ENCODE data around the gene LIPC.
A peak's percentile ranks its signal among the peaks of the same experiment; 100 is the strongest.

Gene LIPC

DNA sequence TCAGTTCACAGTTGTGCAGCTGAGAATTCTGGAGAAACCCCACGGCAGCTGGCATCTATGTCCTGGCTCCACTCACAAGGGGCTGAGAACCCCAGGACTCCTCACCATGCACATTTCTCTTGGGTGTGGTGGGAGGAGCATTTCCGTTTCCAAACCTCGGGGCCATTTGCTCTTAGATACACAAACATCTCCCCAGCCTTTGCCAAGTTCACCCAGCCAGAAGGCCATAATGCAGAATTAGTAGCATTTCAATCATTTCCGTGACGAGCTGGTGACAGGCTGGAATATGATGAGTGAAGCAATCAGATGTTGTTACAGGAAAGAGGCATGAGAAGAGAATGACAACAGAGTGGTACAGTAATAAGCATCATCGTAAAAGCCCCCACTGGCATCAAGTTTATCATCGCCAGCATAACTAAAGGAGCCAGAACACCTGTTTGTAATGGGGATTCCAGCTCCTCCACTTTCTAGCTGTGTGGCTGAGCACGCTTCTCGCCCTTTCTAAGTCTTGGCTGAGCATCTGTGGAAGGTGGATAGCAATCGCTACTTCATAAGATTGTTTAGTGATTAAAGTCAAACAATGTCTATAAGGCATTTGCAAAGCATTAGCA is 82.0 kb downstream of the LIPC start:
- DNase-seq (ENCODE audit: insufficient read length): no peak
- FAIRE-seq: no peak
- TF ChIP-seq POLR2AphosphoS5 (IDR thresholded peaks at IDR 0.05; ENCODE audit: low read depth, low read length): no peak
- no peak for TF ChIP-seq POLR2A (IDR thresholded peaks at IDR 0.05; ENCODE audit: low read depth, low read length)
- TF ChIP-seq TAF1 (IDR thresholded peaks at IDR 0.05; ENCODE audit: borderline replicate concordance, low read depth, low read length): no peak

GRCh38 chr15:58515807-58516206 is 84.0 kb downstream of the LIPC start:
- FAIRE-seq (no peak), DNase-seq (ENCODE audit: insufficient read length) (no peak)
- no peak for TF ChIP-seq TAF1 (IDR thresholded peaks at IDR 0.05; ENCODE audit: borderline replicate concordance, low read depth, low read length)
- TF ChIP-seq POLR2A (IDR thresholded peaks at IDR 0.05; ENCODE audit: low read depth, low read length): no peak
- no peak for TF ChIP-seq POLR2AphosphoS5 (IDR thresholded peaks at IDR 0.05; ENCODE audit: low read depth, low read length)

- DNase-seq (ENCODE audit: insufficient read length) (no peak), FAIRE-seq (no peak)
- no peak for TF ChIP-seq TAF1 (IDR thresholded peaks at IDR 0.05; ENCODE audit: borderline replicate concordance, low read depth, low read length)
Measured at GRCh38 chr15:58517252-58517681, 85.5 kb downstream of the LIPC start.

DNA sequence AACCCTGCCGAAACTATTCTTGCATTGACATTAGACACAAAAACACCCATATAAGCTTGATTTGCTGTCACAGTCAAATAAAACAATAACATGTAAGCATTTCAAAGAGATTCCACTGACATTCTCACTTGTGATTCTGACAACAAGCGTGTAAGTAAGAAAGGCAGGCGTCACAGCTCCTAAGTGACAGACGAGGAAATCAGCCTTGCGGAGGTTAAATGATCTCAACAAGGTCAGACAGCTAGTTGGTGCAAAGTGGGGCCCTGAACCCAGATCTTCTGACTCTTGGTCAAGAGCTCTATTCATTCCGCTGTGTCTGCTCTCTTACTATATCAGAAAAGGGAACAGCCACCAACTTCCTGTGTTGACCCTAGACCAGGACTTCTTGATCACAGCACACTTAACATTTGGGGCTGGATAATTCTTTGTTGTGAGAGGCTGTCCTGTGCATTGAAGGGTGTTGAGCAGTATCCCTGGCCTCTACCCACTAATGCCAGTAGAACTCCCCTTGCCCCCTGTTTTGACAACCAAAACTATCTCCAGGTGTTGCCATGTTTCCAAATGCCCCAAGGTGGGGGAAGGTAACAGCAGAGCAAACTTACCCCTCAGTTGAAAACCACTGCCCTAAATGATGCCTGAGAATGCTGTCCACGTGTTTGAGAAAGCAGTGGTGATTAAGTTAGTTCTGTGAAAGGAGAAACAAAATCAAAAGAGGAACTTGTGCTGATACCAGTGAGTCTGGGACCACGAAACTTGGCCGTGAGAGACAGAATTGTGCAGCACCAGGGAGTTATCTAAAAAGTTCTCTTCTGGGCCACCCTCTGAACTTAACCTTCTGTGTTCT is 86.1 kb downstream of the LIPC start:
- FAIRE-seq (peak; percentile 42), DNase-seq (ENCODE audit: insufficient read length) (no peak)
- TF ChIP-seq POLR2A (IDR thresholded peaks at IDR 0.05; ENCODE audit: low read depth, low read length) (no peak), TAF1 (IDR thresholded peaks at IDR 0.05; ENCODE audit: borderline replicate concordance, low read depth, low read length) (no peak), POLR2AphosphoS5 (IDR thresholded peaks at IDR 0.05; ENCODE audit: low read depth, low read length) (no peak)

- DNase-seq (ENCODE audit: insufficient read length): no peak
- no peak for FAIRE-seq
- TF ChIP-seq TAF1 (IDR thresholded peaks at IDR 0.05; ENCODE audit: borderline replicate concordance, low read depth, low read length) (no peak), POLR2A (IDR thresholded peaks at IDR 0.05; ENCODE audit: low read depth, low read length) (no peak), POLR2AphosphoS5 (IDR thresholded peaks at IDR 0.05; ENCODE audit: low read depth, low read length) (no peak)
Measured at GRCh38 chr15:58518626-58519025, 86.8 kb downstream of the LIPC start.

DNA sequence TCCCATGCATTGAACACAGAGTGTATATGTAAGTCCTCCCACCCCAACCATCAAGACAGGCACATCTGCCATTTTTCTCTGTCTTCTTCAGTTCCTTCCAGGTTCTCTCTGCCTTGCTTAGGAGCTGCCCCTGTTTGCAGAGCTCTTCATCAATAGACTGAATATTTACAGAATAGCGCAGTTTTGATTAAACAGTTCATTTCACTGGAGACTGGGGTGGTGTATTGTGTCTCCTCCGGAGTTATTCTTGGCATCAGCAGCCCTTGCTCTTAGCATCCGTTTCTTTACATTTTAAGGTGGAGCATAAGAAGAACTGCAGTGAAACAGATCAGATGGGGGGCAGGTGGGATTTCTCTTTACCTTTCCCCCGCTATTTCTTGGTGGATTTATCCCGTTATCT is 87.7 kb downstream of the LIPC start:
- DNase-seq (ENCODE audit: insufficient read length) (no peak), FAIRE-seq (no peak)
- TF ChIP-seq POLR2A (IDR thresholded peaks at IDR 0.05; ENCODE audit: low read depth, low read length) (no peak), POLR2AphosphoS5 (IDR thresholded peaks at IDR 0.05; ENCODE audit: low read depth, low read length) (no peak), TAF1 (IDR thresholded peaks at IDR 0.05; ENCODE audit: borderline replicate concordance, low read depth, low read length) (no peak)

GRCh38 chr15:58520464-58520863 is 88.7 kb downstream of the LIPC start:
- no peak for DNase-seq (ENCODE audit: insufficient read length)
- FAIRE-seq: no peak
- no peak for TF ChIP-seq TAF1 (IDR thresholded peaks at IDR 0.05; ENCODE audit: borderline replicate concordance, low read depth, low read length)
- TF ChIP-seq POLR2AphosphoS5 (IDR thresholded peaks at IDR 0.05; ENCODE audit: low read depth, low read length): no peak
- TF ChIP-seq POLR2A (IDR thresholded peaks at IDR 0.05; ENCODE audit: low read depth, low read length): no peak

- FAIRE-seq (no peak), DNase-seq (ENCODE audit: insufficient read length) (no peak)
- no peak for TF ChIP-seq POLR2A (IDR thresholded peaks at IDR 0.05; ENCODE audit: low read depth, low read length)
- no peak for TF ChIP-seq TAF1 (IDR thresholded peaks at IDR 0.05; ENCODE audit: borderline replicate concordance, low read depth, low read length)
- TF ChIP-seq POLR2AphosphoS5 (IDR thresholded peaks at IDR 0.05; ENCODE audit: low read depth, low read length): no peak
Measured at GRCh38 chr15:58520936-58521292, 89.1 kb downstream of the LIPC start.

DNA sequence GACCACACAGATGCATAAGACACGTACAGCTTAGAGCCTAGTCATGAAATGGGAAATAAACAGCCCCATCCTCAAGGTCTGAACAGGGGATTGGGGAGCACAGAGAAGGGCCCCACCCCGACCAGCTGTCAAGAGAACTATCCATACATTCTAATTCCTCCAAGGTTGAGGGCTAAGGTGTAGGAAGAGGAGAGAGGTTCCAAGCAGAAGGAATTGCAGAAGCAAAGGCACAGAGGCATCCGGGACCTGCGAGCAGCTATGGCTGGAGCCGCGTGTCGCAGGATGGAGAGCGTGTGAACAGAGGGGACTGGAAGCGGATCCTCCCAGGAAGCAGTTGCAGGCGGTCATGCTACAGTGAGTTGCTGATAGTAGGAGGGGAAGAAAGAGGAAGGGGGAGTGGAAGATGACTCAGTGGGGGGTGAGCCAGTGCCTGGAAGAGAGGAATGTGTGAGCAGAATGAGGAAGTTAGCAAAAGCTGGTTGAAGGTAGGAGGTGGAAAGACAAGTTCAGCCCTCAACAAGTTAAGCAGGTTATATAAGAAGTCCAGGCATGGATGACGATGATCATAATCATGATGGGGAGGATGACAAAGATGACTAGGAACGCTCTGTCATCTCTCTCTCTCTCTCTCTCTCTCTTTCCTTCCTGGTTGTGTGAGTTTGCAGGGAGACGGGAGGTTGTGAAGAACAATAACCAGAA is 89.7 kb downstream of the LIPC start:
- FAIRE-seq (no peak), DNase-seq (ENCODE audit: insufficient read length) (no peak)
- no peak for TF ChIP-seq TAF1 (IDR thresholded peaks at IDR 0.05; ENCODE audit: borderline replicate concordance, low read depth, low read length)
- no peak for TF ChIP-seq POLR2A (IDR thresholded peaks at IDR 0.05; ENCODE audit: low read depth, low read length)
- no peak for TF ChIP-seq POLR2AphosphoS5 (IDR thresholded peaks at IDR 0.05; ENCODE audit: low read depth, low read length)

GRCh38 chr15:58522391-58522790 is 90.6 kb downstream of the LIPC start:
- no peak for DNase-seq (ENCODE audit: insufficient read length)
- FAIRE-seq: no peak
- TF ChIP-seq TAF1 (IDR thresholded peaks at IDR 0.05; ENCODE audit: borderline replicate concordance, low read depth, low read length) (no peak), POLR2AphosphoS5 (IDR thresholded peaks at IDR 0.05; ENCODE audit: low read depth, low read length) (no peak), POLR2A (IDR thresholded peaks at IDR 0.05; ENCODE audit: low read depth, low read length) (no peak)

DNA sequence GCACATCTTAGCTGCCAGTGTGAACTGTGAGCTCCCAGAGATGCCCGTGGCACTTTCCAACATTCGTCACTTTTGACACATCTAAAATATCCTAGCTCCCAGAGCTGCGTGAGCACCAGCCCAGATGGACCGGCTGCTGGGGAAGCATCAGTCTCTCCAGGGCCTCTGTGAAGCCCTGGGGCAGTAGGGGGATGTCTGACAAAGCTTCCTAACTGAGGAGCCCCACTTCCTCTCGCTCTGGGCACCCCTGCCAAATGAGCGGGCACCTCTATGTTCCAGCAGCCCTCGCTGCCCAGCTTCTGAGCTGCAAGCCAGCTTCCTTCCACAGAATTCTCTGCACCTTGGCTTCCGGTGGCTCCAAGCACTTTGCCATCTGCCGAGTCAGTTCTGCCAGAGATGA is 91.1 kb downstream of the LIPC start:
- no peak for DNase-seq (ENCODE audit: insufficient read length)
- no peak for FAIRE-seq
- TF ChIP-seq POLR2A (IDR thresholded peaks at IDR 0.05; ENCODE audit: low read depth, low read length) (no peak), TAF1 (IDR thresholded peaks at IDR 0.05; ENCODE audit: borderline replicate concordance, low read depth, low read length) (no peak), POLR2AphosphoS5 (IDR thresholded peaks at IDR 0.05; ENCODE audit: low read depth, low read length) (no peak)

DNA sequence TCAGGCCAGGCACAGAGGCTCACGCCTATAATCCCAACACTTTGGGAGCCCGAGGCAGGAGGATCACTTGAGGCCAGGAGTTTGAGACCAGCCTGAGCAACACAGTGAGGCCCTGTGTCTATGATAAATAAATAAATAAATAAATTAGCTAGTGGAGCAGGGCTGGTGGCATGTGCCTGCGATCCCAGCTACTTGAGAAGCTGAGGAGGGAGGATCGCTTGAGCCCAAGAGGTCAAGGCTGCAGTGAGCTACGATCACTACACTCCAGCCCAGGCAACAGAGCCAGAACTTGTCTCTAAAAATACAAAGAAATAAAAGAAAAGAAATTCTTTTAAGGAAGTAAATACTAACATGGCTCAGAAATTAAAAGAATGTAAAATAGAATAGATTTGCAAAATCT is 91.8 kb downstream of the LIPC start:
- no peak for FAIRE-seq
- DNase-seq (ENCODE audit: insufficient read length): no peak
- TF ChIP-seq POLR2A (IDR thresholded peaks at IDR 0.05; ENCODE audit: low read depth, low read length) (no peak), POLR2AphosphoS5 (IDR thresholded peaks at IDR 0.05; ENCODE audit: low read depth, low read length) (no peak), TAF1 (IDR thresholded peaks at IDR 0.05; ENCODE audit: borderline replicate concordance, low read depth, low read length) (no peak)

Data from GM12892 (cell line).